ENCODE results near the gene ASS1. TPM values are rescaled to one million over a fixed set of nuclear protein-coding genes. Genes with fewer than 3 reads are reported as not detected.

The ASS1 gene
- total and polyA plus RNA-seq, 2 of the 13 experiments (the other 11 are each of a cell fraction or from before 2014, with no cell fraction given) = 77.6 to 122 TPM

GRCh38 chr9:130544364-130544763 is 99.6 kb downstream of the ASS1 start:
- in situ Hi-C loops (cut with HindIII; ENCODE audit: extremely low pct_ligation_motif_present, low pct_unique_long_range_greater_than_20kb) = no loop called here
- CTCF ChIA-PET (ENCODE audit: low intra/inter-chr PET ratio, low total read pairs) = no interaction called here
- FAIRE-seq = no peak

More at GRCh38 chr9:130544364-130544763, 99.6 kb downstream of the ASS1 start:
- H3K27ac ChIP-seq (ENCODE audit: extremely low read length, insufficient read depth, low read length) = no peak overlapping the region
- H3K36me3 ChIP-seq (replicated peaks in 1 of 2; ENCODE audit: control insufficient read depth in 1 of 2, insufficient read depth in 2 of 2, low read length in 2 of 2) = no peaks in the 10 kb centered on the region
- DNase-seq (ENCODE audit: low spot score) (no peak), ATAC-seq (no peak)
- H3K4me1 ChIP-seq (ENCODE audit: insufficient read depth, low read length) = peaks cover 34% of the 10 kb centered on the region
- no peak overlapping the region for H3K4me3 ChIP-seq (replicated peaks in 1 of 3; ENCODE audit: insufficient read depth in 1 of 3, low read depth in 2 of 3, low read length in 3 of 3)
- no peaks in the 10 kb centered on the region for H4K20me1 ChIP-seq (ENCODE audit: insufficient read depth, low read length)
- intact Hi-C loops (cut with micrococcal nuclease; ENCODE audit: unreplicated experiment) = no loop called here
- H3K9me3 ChIP-seq (ENCODE audit: low read length) = no peaks in the 10 kb centered on the region
- POLR2A ChIA-PET = no interaction called here
- H3K79me2 ChIP-seq (ENCODE audit: insufficient read depth, low read length) = no peaks in the 10 kb centered on the region
- 81% methylated on average over 9 of the region's 9 CpGs for WGBS (ENCODE audit: low lambda C conversion rate)
- no peaks in the 10 kb centered on the region for H3K27me3 ChIP-seq (ENCODE audit: control insufficient read depth in 1 of 2, insufficient read depth in 2 of 2, low read length in 2 of 2)
- no peak overlapping the region for H3K9ac ChIP-seq (ENCODE audit: insufficient read depth, low read depth, low read length)
- H3K4me2 ChIP-seq (ENCODE audit: low read depth, low read length) = no peak overlapping the region
- no peak for TF ChIP-seq ZNF451 (CRISPR knock-in tag; IDR thresholded peaks at IDR 0.05)
- TF ChIP-seq ETV5 (CRISPR knock-in tag; IDR thresholded peaks at IDR 0.05; ENCODE audit: borderline replicate concordance) = no peak
- TF ChIP-seq ZNF574 (CRISPR knock-in tag; IDR thresholded peaks at IDR 0.05) = no peak
- TF ChIP-seq ZNF660 (CRISPR knock-in tag; IDR thresholded peaks at IDR 0.05; ENCODE audit: borderline replicate concordance, low read depth) = no peak
- no TSS peak for BruUV-seq (replicated peaks)
- H2AFZ ChIP-seq (ENCODE audit: low read length) = no peak overlapping the region

Data from HepG2 (cell line).